Naive B cell (primary cell): Measurements from ENCODE around the gene PNMT. TPM values are rescaled to one million over a fixed set of nuclear protein-coding genes. Genes with fewer than 3 reads are reported as not detected.

ENCODE experiments used
- ATAC-seq, 2 donors: fragments of 150-1000 bp; cut with Tn5 transposase; 2 replicates each; pipeline ENCODE4 v1.10.0; 2021; ENCODE audit warnings: low read depth in 2 of 2, mild to moderate bottlenecking in 2 of 2, moderate library complexity in 2 of 2
- DNase-seq: peaks from one replicate; pipeline ENCODE4 v3.0.0; 2022
- H3K27ac Mint-ChIP-seq, 6 donors: one replicate each; pipeline ENCODE4 v1.8.0; 2020 to 2022; ENCODE audit warnings: mild to moderate bottlenecking in 6 of 6, mixed read lengths in 6 of 6, moderate library complexity in 5 of 6, inconsistent platforms in 2 of 6
- H3K27me3 Mint-ChIP-seq, 3 donors: one replicate each; pipeline ENCODE4 v1.8.0; 2021 to 2022; ENCODE audit warnings: mixed read lengths in 3 of 3, mild to moderate bottlenecking in 1 of 3
- H3K36me3 Mint-ChIP-seq, 2 donors: one replicate each; pipeline ENCODE4 v1.8.0; 2020 to 2022; ENCODE audit warnings: mixed read lengths in 2 of 2, inconsistent platforms in 1 of 2, mild to moderate bottlenecking in 1 of 2
- H3K4me1 Mint-ChIP-seq, 3 donors: one replicate each; pipeline ENCODE4 v1.8.0; 2020 to 2022; ENCODE audit warnings: mixed read lengths in 3 of 3, inconsistent platforms in 1 of 3, mild to moderate bottlenecking in 1 of 3, moderate library complexity in 1 of 3
- H3K4me3 Mint-ChIP-seq, 8 donors: one replicate each; pipeline ENCODE4 v1.8.0; 2020 to 2022; ENCODE audit warnings: mild to moderate bottlenecking in 8 of 8, mixed read lengths in 8 of 8, moderate library complexity in 8 of 8, inconsistent platforms in 2 of 8
- H3K9me3 Mint-ChIP-seq, 7 donors: one replicate each; pipeline ENCODE4 v1.8.0; 2020 to 2022; ENCODE audit warnings: mixed read lengths in 7 of 7, mild to moderate bottlenecking in 5 of 7, inconsistent platforms in 2 of 7, moderate library complexity in 1 of 7
- polyA plus RNA-seq, 6 donors: library from polyadenylated mRNA; unstranded; fragments of 300-500 nt; fragmentation: Illumina TruSeq; gene quantifications; one replicate each; pipeline ENCODE4 v1.2.3, GENCODE V29; 2021; ENCODE audit warnings: low read depth in 6 of 6

Gene PNMT, protein sequence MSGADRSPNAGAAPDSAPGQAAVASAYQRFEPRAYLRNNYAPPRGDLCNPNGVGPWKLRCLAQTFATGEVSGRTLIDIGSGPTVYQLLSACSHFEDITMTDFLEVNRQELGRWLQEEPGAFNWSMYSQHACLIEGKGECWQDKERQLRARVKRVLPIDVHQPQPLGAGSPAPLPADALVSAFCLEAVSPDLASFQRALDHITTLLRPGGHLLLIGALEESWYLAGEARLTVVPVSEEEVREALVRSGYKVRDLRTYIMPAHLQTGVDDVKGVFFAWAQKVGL
- not detected for polyA plus RNA-seq

- H3K27me3 Mint-ChIP-seq, result peaks cover 5 to 21% (median 10%) of the 10 kb centered on the region in 3 donors
- DNase-seq, result peak; percentile 64
- peak within 1 kb of the TSS; percentile 38 to 89 (median 80) for H3K4me3 Mint-ChIP-seq
- ATAC-seq, result peak; percentile 70 to 82
- H3K9me3 Mint-ChIP-seq, result no peaks in the 10 kb centered on the region
- peaks cover 26 to 47% (median 29%) of the 10 kb centered on the region in 3 donors for H3K4me1 Mint-ChIP-seq
- H3K36me3 Mint-ChIP-seq, result no peaks in the 10 kb centered on the region
- peak within 1 kb of the TSS in 4 of 6 donors; percentile 53 to 82 (median 67) for H3K27ac Mint-ChIP-seq
These were observed at the start of gene PNMT for GRCh38 chr17:39667945-39668924. PNMT (plus strand) TSS chr17:39668453; CDS start chr17:39668476, 23 bp downstream.

GRCh38 chr17:39618956-39619785, 49.1 kb upstream of the PNMT start:
- no peak for ATAC-seq
- DNase-seq, result no peak
- H3K27me3 Mint-ChIP-seq, result peaks cover 4 to 25% (median 17%) of the 10 kb centered on the region in 3 donors
- no peaks in the 10 kb centered on the region for H3K9me3 Mint-ChIP-seq
- peaks cover 29 to 45% (median 44%) of the 10 kb centered on the region in 3 donors for H3K4me1 Mint-ChIP-seq
- H3K4me3 Mint-ChIP-seq, result peak overlapping the region in 7 of 8 donors; percentile 35 to 94 (median 86)
- no peaks in the 10 kb centered on the region for H3K36me3 Mint-ChIP-seq
- peak overlapping the region in 1 of 6 donors; percentile 80 for H3K27ac Mint-ChIP-seq

DNA sequence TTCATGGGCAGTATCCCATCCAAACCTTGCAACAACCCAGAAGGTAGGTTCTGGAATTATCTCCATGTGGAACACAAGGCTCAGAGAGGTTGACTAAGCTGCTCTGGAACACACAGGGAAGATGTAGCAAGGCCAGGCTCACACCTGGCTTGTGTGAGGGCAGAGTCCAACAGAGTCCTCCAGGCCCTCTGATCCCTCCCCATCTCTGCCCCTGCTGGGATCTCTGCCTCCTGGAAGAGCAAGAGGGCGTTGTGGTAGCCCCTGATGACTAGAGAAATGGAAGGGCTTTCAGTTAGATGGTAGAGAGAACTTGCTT, 48.5 kb upstream of the PNMT start:
- peaks cover 28 to 45% (median 39%) of the 10 kb centered on the region in 3 donors for H3K4me1 Mint-ChIP-seq
- H3K9me3 Mint-ChIP-seq, result no peaks in the 10 kb centered on the region
- peaks cover 0 to 25% (median 17%) of the 10 kb centered on the region in 3 donors for H3K27me3 Mint-ChIP-seq
- H3K27ac Mint-ChIP-seq, result no peak overlapping the region
- peak overlapping the region in 3 of 8 donors; percentile 55 to 89 (median 73) for H3K4me3 Mint-ChIP-seq
- H3K36me3 Mint-ChIP-seq, result no peaks in the 10 kb centered on the region
- DNase-seq (no peak), ATAC-seq (no peak)

DNA sequence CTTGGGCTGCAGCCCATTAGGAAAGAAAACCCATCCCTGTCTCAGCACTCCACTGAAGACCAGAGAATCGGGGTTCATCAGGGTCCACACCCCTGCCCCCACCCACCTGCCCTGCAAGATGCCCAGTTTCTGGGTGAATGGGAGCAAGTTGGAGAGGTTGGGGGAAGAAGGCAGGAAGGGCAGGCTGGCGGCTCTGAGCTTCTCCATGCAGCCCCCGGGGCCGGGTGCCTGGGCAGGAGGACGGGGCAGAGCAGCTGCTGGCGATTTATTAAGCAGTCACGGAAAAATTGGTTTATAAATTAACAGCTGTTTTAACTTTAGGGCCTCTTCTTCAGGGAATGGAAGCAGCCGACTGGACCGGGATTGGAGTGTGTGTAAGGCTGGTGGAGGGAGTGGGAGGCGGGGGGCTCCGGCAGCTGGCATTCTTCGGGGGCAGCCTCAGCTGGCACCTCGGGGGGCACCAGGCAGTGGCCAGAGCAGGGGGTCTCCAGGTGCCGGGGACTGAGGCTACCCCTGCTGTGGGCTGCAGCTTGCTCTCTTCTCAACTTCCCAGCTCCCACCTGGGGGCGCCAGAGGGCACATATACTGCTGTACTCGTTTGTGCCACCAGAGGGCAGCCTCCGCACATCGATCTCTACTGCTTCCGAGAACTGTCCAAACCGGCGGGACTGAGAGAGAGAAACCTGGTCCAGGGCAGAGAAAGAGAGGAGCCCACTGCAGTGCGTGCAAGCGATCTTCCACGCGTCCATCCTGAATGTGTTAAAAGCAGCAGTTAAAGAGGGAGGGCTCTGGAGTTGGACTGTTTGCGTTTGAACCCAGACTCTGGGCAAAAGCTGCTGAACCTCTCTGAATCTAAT, 46.5 kb upstream of the PNMT start:
- H3K27me3 Mint-ChIP-seq, result peaks cover 0 to 27% (median 25%) of the 10 kb centered on the region in 3 donors

DNA sequence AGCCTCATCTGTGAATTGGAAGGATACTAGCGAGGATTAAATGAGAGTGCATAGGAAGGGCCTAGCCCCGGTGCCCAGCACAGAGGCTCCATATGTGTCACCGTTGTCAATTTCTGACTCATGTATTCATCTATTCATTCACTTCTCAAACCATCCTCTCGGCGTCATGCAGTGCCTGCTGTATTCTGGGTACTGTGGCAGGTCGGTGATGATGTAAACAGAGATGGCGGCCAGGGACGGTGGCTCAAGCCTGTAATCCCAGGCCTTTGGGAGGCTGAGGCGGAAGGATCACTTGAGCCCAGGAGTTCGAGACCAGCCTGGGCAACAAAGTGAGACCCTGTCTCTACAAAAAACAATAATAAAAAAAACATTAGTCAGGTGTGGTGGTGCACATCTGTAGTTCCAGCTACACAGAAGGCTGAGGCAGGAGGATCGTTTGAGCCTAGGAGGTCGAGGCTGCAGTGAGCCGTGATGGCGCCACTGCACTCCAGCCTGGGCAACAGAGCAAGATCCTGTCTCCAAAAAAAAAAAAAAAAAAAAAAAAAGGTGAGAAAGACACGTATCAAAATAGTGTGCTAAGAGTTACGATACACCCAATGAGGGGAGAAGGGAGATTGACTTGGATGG, 45.8 kb upstream of the PNMT start:
- DNase-seq, result no peak
- peaks cover 35 to 44% (median 42%) of the 10 kb centered on the region in 3 donors for H3K4me1 Mint-ChIP-seq

More for the DNA sequence above, 46.5 kb upstream of the PNMT start:
- DNase-seq (peak; percentile 87), ATAC-seq (peak; percentile 60)
- H3K27ac Mint-ChIP-seq, result peak overlapping the region in 3 of 6 donors; percentile 3 to 96 (median 4)
- no peaks in the 10 kb centered on the region for H3K9me3 Mint-ChIP-seq
- peak overlapping the region in 6 of 8 donors; percentile 25 to 80 (median 55) for H3K4me3 Mint-ChIP-seq
- peaks cover 32 to 44% (median 42%) of the 10 kb centered on the region in 3 donors for H3K4me1 Mint-ChIP-seq
- H3K36me3 Mint-ChIP-seq, result peaks cover 0 to 8% of the 10 kb centered on the region in 2 donors

DNA sequence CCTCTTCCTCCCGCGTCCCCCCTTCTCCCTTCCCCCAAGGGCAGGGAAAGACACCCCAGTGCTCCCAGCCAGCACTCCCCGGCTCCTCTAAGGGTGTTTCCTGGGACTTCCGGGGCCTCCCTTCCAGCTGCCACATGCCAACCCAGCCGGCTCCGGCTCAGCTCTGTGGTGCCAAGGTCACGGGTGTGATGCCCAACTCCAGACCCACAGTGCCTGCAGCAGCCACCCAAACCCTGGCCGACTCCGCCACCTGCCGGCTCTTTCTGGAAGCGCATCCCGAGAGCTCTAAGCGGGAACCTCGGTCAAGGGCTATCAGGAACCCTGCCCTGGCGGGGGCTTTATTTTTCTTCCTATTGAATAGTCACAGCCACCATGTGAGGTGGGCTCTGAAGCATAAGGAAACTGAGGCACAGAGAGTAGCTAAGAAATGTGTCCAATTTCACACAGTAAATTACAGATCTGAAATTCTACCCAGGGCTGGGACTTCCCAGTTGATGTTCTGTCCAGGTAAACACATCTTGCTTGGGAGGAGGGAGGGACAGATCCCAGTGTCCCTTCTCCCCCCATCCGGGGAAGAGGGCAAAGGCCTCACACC, 44.8 kb upstream of the PNMT start:
- H3K4me1 Mint-ChIP-seq, result peaks cover 31 to 44% (median 41%) of the 10 kb centered on the region in 3 donors
- H3K27me3 Mint-ChIP-seq, result peaks cover 5 to 38% (median 38%) of the 10 kb centered on the region in 3 donors
- peak; percentile 83 for DNase-seq
- no peaks in the 10 kb centered on the region for H3K9me3 Mint-ChIP-seq
- H3K36me3 Mint-ChIP-seq, result peaks cover 0 to 8% of the 10 kb centered on the region in 2 donors
- ATAC-seq, result peak; percentile 67 to 75
- peak overlapping the region in 2 of 6 donors; percentile 41 to 85 for H3K27ac Mint-ChIP-seq
- peak overlapping the region in 4 of 8 donors; percentile 29 to 76 (median 48) for H3K4me3 Mint-ChIP-seq

More for the DNA sequence above, 45.8 kb upstream of the PNMT start:
- Mint-ChIP-seq H3K36me3 (peaks cover 0 to 8% of the 10 kb centered on the region in 2 donors), H3K9me3 (no peaks in the 10 kb centered on the region), H3K4me3 (peak overlapping the region in 6 of 8 donors; percentile 25 to 80 (median 55)), H3K27me3 (peaks cover 0 to 30% (median 29%) of the 10 kb centered on the region in 3 donors), H3K27ac (peak overlapping the region in 1 of 6 donors; percentile 96)
- peak in 1 of 2 donors; percentile 10 for ATAC-seq

DNA sequence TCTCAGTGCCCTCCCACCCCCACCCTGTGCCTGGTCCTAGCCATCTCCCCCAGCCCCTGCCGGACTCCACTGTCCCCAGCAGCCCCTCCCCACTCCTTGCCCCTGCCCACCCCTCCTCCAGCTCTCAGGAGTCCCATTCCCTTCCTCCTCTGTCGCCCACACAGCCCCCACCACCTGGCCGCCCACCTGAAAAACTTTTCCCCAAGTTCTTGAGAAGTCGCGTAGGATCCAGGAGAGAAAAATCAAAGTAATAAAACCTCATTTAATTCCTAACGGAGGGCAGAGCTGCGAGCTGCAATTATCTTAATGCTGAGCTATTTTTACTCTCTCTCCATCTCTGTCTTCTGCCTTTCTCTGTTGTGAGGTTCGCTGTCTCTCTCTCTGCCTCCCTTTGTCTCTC, 43.9 kb upstream of the PNMT start:
- H3K27me3 Mint-ChIP-seq, result peaks cover 8 to 45% (median 44%) of the 10 kb centered on the region in 3 donors
- no peak for DNase-seq
- no peaks in the 10 kb centered on the region for H3K9me3 Mint-ChIP-seq
- H3K4me1 Mint-ChIP-seq, result peaks cover 33 to 43% (median 38%) of the 10 kb centered on the region in 3 donors
- H3K27ac Mint-ChIP-seq, result no peak overlapping the region
- H3K4me3 Mint-ChIP-seq, result no peak overlapping the region
- no peak for ATAC-seq
- H3K36me3 Mint-ChIP-seq, result peaks cover 0 to 8% of the 10 kb centered on the region in 2 donors

- Mint-ChIP-seq H3K27me3 (peaks cover 8 to 49% (median 48%) of the 10 kb centered on the region in 3 donors), H3K9me3 (no peaks in the 10 kb centered on the region), H3K4me1 (peaks cover 33 to 43% (median 36%) of the 10 kb centered on the region in 3 donors), H3K36me3 (peaks cover 0 to 8% of the 10 kb centered on the region in 2 donors), H3K4me3 (peak overlapping the region in 1 of 8 donors; percentile 76), H3K27ac (no peak overlapping the region)
- DNase-seq (no peak), ATAC-seq (no peak)
These were observed 43.0 kb upstream of the PNMT start for GRCh38 chr17:39625198-39625785.

DNA sequence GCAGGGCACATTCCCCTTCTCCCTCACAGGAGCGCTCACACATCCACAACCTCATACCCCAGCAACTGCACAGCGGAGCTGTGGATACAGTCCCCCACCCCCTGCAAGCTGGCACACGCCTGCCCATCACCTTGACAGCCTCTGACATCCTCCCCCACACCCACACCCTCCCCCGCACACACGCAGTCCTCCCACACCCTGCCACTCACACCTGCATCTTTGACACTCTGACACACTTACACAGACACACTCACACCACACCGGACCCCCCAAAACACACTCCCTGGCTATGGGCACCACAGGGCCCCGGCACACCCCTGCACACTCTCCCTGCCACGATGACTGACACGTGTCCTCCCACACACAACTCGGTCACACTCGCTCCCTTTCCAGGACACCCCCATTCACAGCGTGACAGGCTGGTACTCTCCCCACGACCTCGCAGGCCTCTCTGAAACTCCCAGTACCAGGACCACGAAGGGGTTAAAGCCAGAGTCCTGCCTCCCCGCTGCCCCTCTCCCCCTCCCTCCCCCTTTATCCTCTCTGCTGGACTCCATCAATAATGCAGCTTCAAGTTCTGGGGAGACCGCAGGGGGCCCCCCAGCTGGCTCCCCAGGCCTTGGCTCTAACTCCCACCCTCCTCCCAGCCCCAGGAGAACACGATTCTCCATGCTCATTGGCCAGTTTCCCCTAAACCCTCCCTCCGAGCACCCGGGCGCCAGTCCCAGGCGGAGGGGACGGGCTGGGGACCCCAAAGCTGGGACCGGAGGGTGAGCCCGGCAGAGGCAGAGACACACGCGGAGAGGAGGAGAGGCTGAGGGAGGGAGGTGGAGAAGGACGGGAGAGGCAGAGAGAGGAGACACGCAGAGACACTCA, 41.8 kb upstream of the PNMT start, which contains the start of gene PPP1R1B:
TSS of gene PPP1R1B (plus strand) at position 782 of the 876 bp plus-strand sequence. CDS start 441 bp downstream, outside the sequence.
- ATAC-seq (peak in 1 of 2 donors; percentile 3), DNase-seq (no peak)
- Mint-ChIP-seq H3K9me3 (no peaks in the 10 kb centered on the region), H3K4me3 (peak within 1 kb of the TSS; percentile 50 to 81 (median 74)), H3K4me1 (peaks cover 33 to 46% (median 36%) of the 10 kb centered on the region in 3 donors), H3K36me3 (peaks cover 0 to 8% of the 10 kb centered on the region in 2 donors), H3K27me3 (peaks cover 8 to 60% (median 59%) of the 10 kb centered on the region in 3 donors), H3K27ac (peak within 1 kb of the TSS in 3 of 6 donors; percentile 12 to 76 (median 33))
